BLaER1 treated with 17β-estradiol and CSF1 and Interleukin-3, amounts not matched to agents 10 nM and 100 nM (cell line): ENCODE results near the gene MCAT.

Experiments
- H3K27ac ChIP-seq, 11 experiments: shearing (Covaris generic); formaldehyde crosslinking; 2 replicates each; pipeline ENCODE4 v1.8.1; 2022
- H3K27me3 ChIP-seq, 11 experiments: shearing (Covaris generic); formaldehyde crosslinking; 2 replicates each; pipeline ENCODE4 v1.8.1; 2022
- H3K36me3 ChIP-seq, 11 experiments: shearing (Covaris generic); formaldehyde crosslinking; 2 replicates each; pipeline ENCODE4 v1.8.1; 2022
- H3K4me1 ChIP-seq, 10 experiments: shearing (Covaris generic); formaldehyde crosslinking; 2 replicates each; pipeline ENCODE4 v1.8.1; 2022
- H3K4me2 ChIP-seq, 11 experiments: shearing (Covaris generic); formaldehyde crosslinking; 2 replicates each; pipeline ENCODE4 v1.8.1; 2022
- H3K4me3 ChIP-seq, 10 experiments: shearing (Covaris generic); formaldehyde crosslinking; 2 replicates each; pipeline ENCODE4 v1.8.1; 2022
- H3K9ac ChIP-seq, 11 experiments: shearing (Covaris generic); formaldehyde crosslinking; 2 replicates each; pipeline ENCODE4 v1.8.1; 2022
- H3K9me3 ChIP-seq, 11 experiments: shearing (Covaris generic); formaldehyde crosslinking; replicated peaks in 1 of 11; 2 replicates each; pipeline ENCODE4 v1.8.1; 2022
- H4K20me1 ChIP-seq, 11 experiments: shearing (Covaris generic); formaldehyde crosslinking; 2 replicates each; pipeline ENCODE4 v1.8.1; 2022
- Cebpa-rat ChIP-seq, 11 experiments: shearing (Covaris generic); IDR thresholded peaks; 2 replicates each; pipeline ENCODE4 v1.8.1; 2022

MCAT gene

GRCh38 chr22:43144949-43145348 lies 1.8 kb upstream of the MCAT start:
- Histone ChIP-seq H3K9ac (peak overlapping the region in 2 of 11 experiments; percentile 2 to 36; a peak in 2 of 22 replicates), H3K27ac (peak overlapping the region in 10 of 11 experiments; percentile 1 to 95 (median 90); a peak in 16 of 22 replicates), H3K4me3 (no peak overlapping the region), H3K36me3 (peaks cover 13 to 21% (median 14%) of the 10 kb centered on the region in 11 experiments), H3K4me2 (peak overlapping the region in 5 of 11 experiments; percentile 8 to 97 (median 95); a peak in 7 of 22 replicates), H3K4me1 (peaks cover 71 to 89% (median 81%) of the 10 kb centered on the region in 10 experiments), H3K9me3 (no peaks in the 10 kb centered on the region), H4K20me1 (peaks cover 0 to 16% (median 0%) of the 10 kb centered on the region in 11 experiments; a peak in 4 of 22 replicates), H3K27me3 (no peaks in the 10 kb centered on the region)
- no peak for TF ChIP-seq Cebpa-rat (IDR thresholded peaks at IDR 0.05)

- H3K4me1 ChIP-seq: peaks cover 29 to 51% (median 41%) of the 10 kb centered on the region in 10 experiments
- peaks cover 0 to 46% (median 12%) of the 10 kb centered on the region in 11 experiments; a peak in 13 of 22 replicates for H4K20me1 ChIP-seq
- TF ChIP-seq Cebpa-rat (IDR thresholded peaks at IDR 0.05): no peak
- peak overlapping the region in 10 of 11 experiments; percentile 8 to 70 (median 48); a peak in 19 of 22 replicates for H3K27ac ChIP-seq
- H3K4me3 ChIP-seq: peak overlapping the region in 3 of 10 experiments; percentile 0 to 14 (median 8); a peak in 2 of 20 replicates
- H3K27me3 ChIP-seq: no peaks in the 10 kb centered on the region
- peaks cover 70 to 100% (median 93%) of the 10 kb centered on the region in 11 experiments for H3K36me3 ChIP-seq
- peak overlapping the region; percentile 64 to 84 (median 75) for H3K4me2 ChIP-seq
- H3K9me3 ChIP-seq: no peaks in the 10 kb centered on the region
- H3K9ac ChIP-seq: peak overlapping the region; percentile 28 to 70 (median 49); a peak in 21 of 22 replicates
These were observed 6.4 kb downstream of the MCAT start for GRCh38 chr22:43136801-43137200.

- Histone ChIP-seq H3K27ac (peak overlapping the region in 10 of 11 experiments; percentile 8 to 70 (median 48); a peak in 17 of 22 replicates), H4K20me1 (peaks cover 0 to 52% (median 18%) of the 10 kb centered on the region in 11 experiments; a peak in 12 of 22 replicates), H3K4me2 (peak overlapping the region; percentile 64 to 84 (median 75)), H3K4me3 (peak overlapping the region in 1 of 10 experiments; percentile 0; a peak in 1 of 20 replicates), H3K9ac (peak overlapping the region; percentile 28 to 70 (median 49)), H3K4me1 (peaks cover 23 to 49% (median 36%) of the 10 kb centered on the region in 10 experiments), H3K9me3 (no peaks in the 10 kb centered on the region), H3K27me3 (no peaks in the 10 kb centered on the region), H3K36me3 (peaks cover 70 to 100% (median 96%) of the 10 kb centered on the region in 11 experiments)
- TF ChIP-seq Cebpa-rat (IDR thresholded peaks at IDR 0.05): no peak
These were observed 6.9 kb downstream of the MCAT start for GRCh38 chr22:43136255-43136654.

GRCh38 chr22:43135565-43135964 lies 7.6 kb downstream of the MCAT start:
- Histone ChIP-seq H3K27me3 (no peaks in the 10 kb centered on the region), H3K4me2 (peak overlapping the region in 10 of 11 experiments; percentile 64 to 84 (median 74); a peak in 13 of 22 replicates), H4K20me1 (peaks cover 0 to 59% (median 24%) of the 10 kb centered on the region in 11 experiments; a peak in 13 of 22 replicates), H3K36me3 (peaks cover 63 to 99% (median 93%) of the 10 kb centered on the region in 11 experiments), H3K9ac (peak overlapping the region in 5 of 11 experiments; percentile 29 to 70 (median 50); a peak in 3 of 22 replicates), H3K9me3 (no peaks in the 10 kb centered on the region), H3K27ac (peak overlapping the region in 2 of 11 experiments; percentile 62 to 70; a peak in 1 of 22 replicates), H3K4me1 (peaks cover 18 to 49% (median 36%) of the 10 kb centered on the region in 10 experiments), H3K4me3 (no peak overlapping the region)
- TF ChIP-seq Cebpa-rat (IDR thresholded peaks at IDR 0.05): no peak

GRCh38 chr22:43134553-43134952 lies 8.6 kb downstream of the MCAT start:
- peaks cover 0 to 69% (median 33%) of the 10 kb centered on the region in 11 experiments; a peak in 16 of 22 replicates for H4K20me1 ChIP-seq
- no peaks in the 10 kb centered on the region for H3K27me3 ChIP-seq
- no peak overlapping the region for H3K27ac ChIP-seq
- H3K4me1 ChIP-seq: peaks cover 24 to 59% (median 46%) of the 10 kb centered on the region in 10 experiments
- no peak overlapping the region for H3K4me3 ChIP-seq
- peaks cover 53 to 89% (median 83%) of the 10 kb centered on the region in 11 experiments for H3K36me3 ChIP-seq
- 0 out of 22 replicates have a peak overlapping the region, but pooled peaks of 1 of the 11 experiments have one; percentile 28 for H3K9ac ChIP-seq
- no peaks in the 10 kb centered on the region for H3K9me3 ChIP-seq
- TF ChIP-seq Cebpa-rat (IDR thresholded peaks at IDR 0.05): no peak
- no peak overlapping the region for H3K4me2 ChIP-seq

- Histone ChIP-seq H3K27ac (no peak overlapping the region), H3K4me3 (no peak overlapping the region), H3K27me3 (no peaks in the 10 kb centered on the region), H3K9me3 (no peaks in the 10 kb centered on the region), H3K9ac (no peak overlapping the region), H3K36me3 (peaks cover 42 to 78% (median 72%) of the 10 kb centered on the region in 11 experiments), H3K4me1 (peaks cover 36 to 66% (median 55%) of the 10 kb centered on the region in 10 experiments), H3K4me2 (no peak overlapping the region), H4K20me1 (peaks cover 0 to 80% (median 39%) of the 10 kb centered on the region in 11 experiments; a peak in 17 of 22 replicates)
- TF ChIP-seq Cebpa-rat (IDR thresholded peaks at IDR 0.05): no peak
These were observed 9.8 kb downstream of the MCAT start for GRCh38 chr22:43133401-43133800.

- H3K27ac ChIP-seq: no peak overlapping the region
- peaks cover 45 to 66% (median 56%) of the 10 kb centered on the region in 10 experiments for H3K4me1 ChIP-seq
- peaks cover 0 to 73% (median 39%) of the 10 kb centered on the region in 11 experiments; a peak in 17 of 22 replicates for H4K20me1 ChIP-seq
- no peaks in the 10 kb centered on the region for H3K27me3 ChIP-seq
- no peaks in the 10 kb centered on the region for H3K9me3 ChIP-seq
- TF ChIP-seq Cebpa-rat (IDR thresholded peaks at IDR 0.05): no peak
- peaks cover 29 to 63% (median 58%) of the 10 kb centered on the region in 11 experiments for H3K36me3 ChIP-seq
- no peak overlapping the region for H3K4me2 ChIP-seq
- no peak overlapping the region for H3K4me3 ChIP-seq
- no peak overlapping the region for H3K9ac ChIP-seq
These were observed 11.3 kb downstream of the MCAT start for GRCh38 chr22:43131773-43132501.

GRCh38 chr22:43129426-43130425 lies 13.5 kb downstream of the MCAT start:
- Histone ChIP-seq H3K4me2 (peak overlapping the region; percentile 84 to 100 (median 96)), H3K36me3 (peaks cover 18 to 42% (median 39%) of the 10 kb centered on the region in 11 experiments), H3K27ac (peak overlapping the region in 8 of 11 experiments; percentile 19 to 78 (median 69); a peak in 15 of 22 replicates)

More at GRCh38 chr22:43129426-43130425, 13.5 kb downstream of the MCAT start:
- no peaks in the 10 kb centered on the region for H3K27me3 ChIP-seq
- no peaks in the 10 kb centered on the region for H3K9me3 ChIP-seq
- TF ChIP-seq Cebpa-rat (IDR thresholded peaks at IDR 0.05): no peak
- peaks cover 41 to 71% (median 62%) of the 10 kb centered on the region in 10 experiments for H3K4me1 ChIP-seq
- peaks cover 0 to 55% (median 38%) of the 10 kb centered on the region in 11 experiments; a peak in 17 of 22 replicates for H4K20me1 ChIP-seq
- H3K4me3 ChIP-seq: peak overlapping the region in 6 of 10 experiments; percentile 9 to 48 (median 34); a peak in 6 of 20 replicates
- peak overlapping the region; percentile 10 to 72 (median 57); a peak in 17 of 22 replicates for H3K9ac ChIP-seq
